ENCODE results near the gene GBF1. TPM values are rescaled to one million over a fixed set of nuclear protein-coding genes. Genes with fewer than 3 reads are reported as not detected.
"Not testable (repeated sequence)": the region's sequence is repeated elsewhere in the genome, so short reads cannot be mapped to it uniquely, and the experiment has no call there.

Gene GBF1
- total RNA-seq, 2 experiments from 2014 or later, result 28.8 to 30.9 TPM

- Mint-ChIP-seq H3K4me1 (ENCODE audit: low read depth) (peaks cover 19% of the 10 kb centered on the region), H3K36me3 (ENCODE audit: low read depth) (peaks cover 40% of the 10 kb centered on the region), H3K4me3 (no peak overlapping the region), H3K9me3 (no peaks in the 10 kb centered on the region), H3K27me3 (no peaks in the 10 kb centered on the region), H3K27ac (no peak overlapping the region)
- Histone ChIP-seq H3K4me1 (ENCODE audit: insufficient read depth, low read length) (no peaks in the 10 kb centered on the region), H3K9me3 (ENCODE audit: control insufficient read depth in 1 of 2, insufficient read depth in 1 of 2, low read length in 2 of 2) (peaks cover 0 to 3% of the 10 kb centered on the region in 2 experiments), H3K27ac (ENCODE audit: low read depth in 1 of 2, low read length in 2 of 2) (no peak overlapping the region), H3K4me3 (ENCODE audit: low read length) (no peak overlapping the region), H3K36me3 (ENCODE audit: insufficient read depth, low read length) (peaks cover 5% of the 10 kb centered on the region), H3K27me3 (ENCODE audit: control insufficient read depth in 1 of 2, insufficient read depth in 2 of 2, low read length in 2 of 2) (no peaks in the 10 kb centered on the region)
- no peak for ATAC-seq (ENCODE audit: poor library complexity)
- no peak for TF ChIP-seq CTCF (IDR thresholded peaks at IDR 0.05)
- ChIA-PET CTCF (interaction anchor here (0.6 kb wide), 1 partner anchor 123 kb away, joined by 3 read pairs; no protein-coding TSS in a partner anchor), POLR2A (no interaction called here)
- DNase-seq, result no peak
- intact Hi-C loops (cut with DNase I, micrococcal nuclease), result no loop called here
Measured at GRCh38 chr10:102302611-102303010, 57.3 kb downstream of the GBF1 start.

GRCh38 chr10:102306006-102306405, 60.7 kb downstream of the GBF1 start:
- peaks cover 5% of the 10 kb centered on the region for H3K4me1 ChIP-seq (ENCODE audit: insufficient read depth, low read length)
- TF ChIP-seq CTCF (IDR thresholded peaks at IDR 0.05), result no peak
- Mint-ChIP-seq H3K4me1 (ENCODE audit: low read depth) (peaks cover 19% of the 10 kb centered on the region), H3K4me3 (no peak overlapping the region), H3K27me3 (no peaks in the 10 kb centered on the region), H3K27ac (no peak overlapping the region), H3K36me3 (ENCODE audit: low read depth) (peaks cover 32% of the 10 kb centered on the region), H3K9me3 (no peaks in the 10 kb centered on the region)
- ATAC-seq (ENCODE audit: poor library complexity), result no peak
- no peak for DNase-seq
- H3K4me3 ChIP-seq (ENCODE audit: low read length), result no peak overlapping the region
- intact Hi-C loops (cut with DNase I, micrococcal nuclease), result no loop called here
- no peaks in the 10 kb centered on the region for H3K27me3 ChIP-seq (ENCODE audit: control insufficient read depth in 1 of 2, insufficient read depth in 2 of 2, low read length in 2 of 2)
- CTCF ChIA-PET, result interaction anchor here (0.6 kb wide), 1 partner anchor 13 kb away, joined by 3 read pairs; no protein-coding TSS in a partner anchor
- peaks cover 0 to 4% of the 10 kb centered on the region in 2 experiments for H3K9me3 ChIP-seq (ENCODE audit: control insufficient read depth in 1 of 2, insufficient read depth in 1 of 2, low read length in 2 of 2)
- POLR2A ChIA-PET, result no interaction called here
- peaks cover 2% of the 10 kb centered on the region for H3K36me3 ChIP-seq (ENCODE audit: insufficient read depth, low read length)
- no peak overlapping the region for H3K27ac ChIP-seq (ENCODE audit: low read depth in 1 of 2, low read length in 2 of 2)

- Mint-ChIP-seq H3K27me3 (no peaks in the 10 kb centered on the region), H3K36me3 (ENCODE audit: low read depth) (peaks cover 32% of the 10 kb centered on the region), H3K9me3 (no peaks in the 10 kb centered on the region), H3K27ac (no peak overlapping the region), H3K4me3 (no peak overlapping the region), H3K4me1 (ENCODE audit: low read depth) (peaks cover 26% of the 10 kb centered on the region)
- peaks cover 5% of the 10 kb centered on the region for H3K4me1 ChIP-seq (ENCODE audit: insufficient read depth, low read length)
- ChIA-PET CTCF (interaction anchor here (0.6 kb wide), 1 partner anchor 13 kb away, joined by 3 read pairs; no protein-coding TSS in a partner anchor), POLR2A (interaction anchor here (1.0 kb wide), 1 partner anchor 23 kb away, joined by 4 read pairs; no protein-coding TSS in a partner anchor)
- H3K4me3 ChIP-seq (ENCODE audit: low read length), result no peak overlapping the region
- DNase-seq (no peak), ATAC-seq (ENCODE audit: poor library complexity) (no peak)
- no peak overlapping the region for H3K27ac ChIP-seq (ENCODE audit: low read depth in 1 of 2, low read length in 2 of 2)
- peaks cover 0 to 4% of the 10 kb centered on the region in 2 experiments for H3K9me3 ChIP-seq (ENCODE audit: control insufficient read depth in 1 of 2, insufficient read depth in 1 of 2, low read length in 2 of 2)
- no peak for TF ChIP-seq CTCF (IDR thresholded peaks at IDR 0.05)
- no peaks in the 10 kb centered on the region for H3K27me3 ChIP-seq (ENCODE audit: control insufficient read depth in 1 of 2, insufficient read depth in 2 of 2, low read length in 2 of 2)
- intact Hi-C loops (cut with DNase I, micrococcal nuclease), result no loop called here
- H3K36me3 ChIP-seq (ENCODE audit: insufficient read depth, low read length), result peaks cover 2% of the 10 kb centered on the region
Measured at GRCh38 chr10:102306710-102307109, 61.4 kb downstream of the GBF1 start.

GRCh38 chr10:102308318-102308717, 63.0 kb downstream of the GBF1 start:
- H3K27ac Mint-ChIP-seq; H3K9me3 ChIP-seq (ENCODE audit: control insufficient read depth in 1 of 2, insufficient read depth in 1 of 2, low read length in 2 of 2); H3K36me3 ChIP-seq (ENCODE audit: insufficient read depth, low read length); H3K27ac ChIP-seq (ENCODE audit: low read depth in 1 of 2, low read length in 2 of 2); ATAC-seq (ENCODE audit: poor library complexity); H3K4me3 ChIP-seq (ENCODE audit: low read length); CTCF ChIA-PET; H3K27me3 ChIP-seq (ENCODE audit: control insufficient read depth in 1 of 2, insufficient read depth in 2 of 2, low read length in 2 of 2); intact Hi-C loops (cut with DNase I, micrococcal nuclease); H3K9me3 Mint-ChIP-seq; DNase-seq; POLR2A ChIA-PET; H3K4me3 Mint-ChIP-seq; H3K27me3 Mint-ChIP-seq; H3K4me1 ChIP-seq (ENCODE audit: insufficient read depth, low read length): not testable (repeated sequence)
- H3K36me3 Mint-ChIP-seq (ENCODE audit: low read depth), result peaks cover 23% of the 10 kb centered on the region
- H3K4me1 Mint-ChIP-seq (ENCODE audit: low read depth), result peaks cover 27% of the 10 kb centered on the region
